GM23338 (cell line): Measurements from ENCODE around the gene STK24. TPM values are rescaled to one million over a fixed set of nuclear protein-coding genes. Genes with fewer than 3 reads are reported as not detected.

Experiments used
- ATAC-seq: fragments of 200-7000 bp; cut with Tn5 transposase; 3 replicates; pipeline ENCODE4 v1.9.1; 2020
- DNase-seq: peaks from one replicate; pipeline ENCODE4 v3.0.0-alpha.2; 2015; ENCODE audit warnings: low spot score
- H2AFZ ChIP-seq: fragments of 200-600 bp; sonication (generic); 2 replicates; pipeline ENCODE4 v1.8.0; 2016; ENCODE audit warnings: antibody characterized with exemption, mild to moderate bottlenecking, moderate library complexity
- H3F3A ChIP-seq: fragments of 200-600 bp; sonication (generic); replicated peaks from 2 replicates; pipeline ENCODE4 v1.8.0; 2017; ENCODE audit warnings: antibody characterized with exemption, mixed run types, low read depth
- H3K27ac ChIP-seq: fragments of 200-600 bp; sonication (generic); 2 replicates; pipeline ENCODE4 v1.6.1; 2016; ENCODE audit warnings: low read depth
- H3K27me3 ChIP-seq: fragments of 200-600 bp; sonication (generic); 2 replicates; pipeline ENCODE4 v1.8.0; 2016; ENCODE audit warnings: mild to moderate bottlenecking, mixed run types, moderate library complexity; ENCODE audit not compliant: insufficient read depth
- H3K36me3 ChIP-seq: fragments of 200-600 bp; sonication (generic); 2 replicates; pipeline ENCODE4 v1.8.0; 2016; ENCODE audit warnings: mild to moderate bottlenecking; ENCODE audit not compliant: insufficient read depth
- H3K4me1 ChIP-seq: fragments of 200-600 bp; sonication (generic); 2 replicates; pipeline ENCODE4 v1.8.0; 2016; ENCODE audit warnings: mild to moderate bottlenecking, moderate library complexity; ENCODE audit not compliant: insufficient read depth
- H3K4me2 ChIP-seq: fragments of 200-600 bp; sonication (generic); 2 replicates; pipeline ENCODE4 v1.7.1; 2017; ENCODE audit warnings: mixed run types
- H3K4me3 ChIP-seq: fragments of 200-600 bp; sonication (generic); 2 replicates; pipeline ENCODE4 v1.6.1; 2016; ENCODE audit warnings: mixed run types
- H3K79me2 ChIP-seq: fragments of 200-600 bp; sonication (generic); replicated peaks from 2 replicates; pipeline ENCODE4 v1.8.0; 2017; ENCODE audit warnings: mild to moderate bottlenecking; ENCODE audit not compliant: insufficient read depth
- H3K9me2 ChIP-seq: fragments of 200-600 bp; sonication (generic); 2 replicates; pipeline ENCODE4 v1.8.0; 2017; ENCODE audit not compliant: insufficient read depth
- H4K20me1 ChIP-seq: fragments of 200-600 bp; sonication (generic); replicated peaks from 2 replicates; pipeline ENCODE4 v1.8.0; 2017; ENCODE audit warnings: mild to moderate bottlenecking; ENCODE audit not compliant: insufficient read depth
- H3K27ac Mint-ChIP-seq: 2 replicates; pipeline ENCODE4 v1.8.0; 2020; ENCODE audit warnings: inconsistent platforms, mild to moderate bottlenecking, moderate library complexity, mixed read lengths
- H3K27me3 Mint-ChIP-seq: 3 replicates; pipeline ENCODE4 v1.8.0; 2022; ENCODE audit warnings: low read depth, mild to moderate bottlenecking, moderate library complexity, mixed read lengths, inconsistent platforms; ENCODE audit not compliant: insufficient read depth, poor library complexity
- H3K36me3 Mint-ChIP-seq: 3 replicates; pipeline ENCODE4 v1.8.0; 2021; ENCODE audit warnings: low read depth, mild to moderate bottlenecking, inconsistent platforms, moderate library complexity, mixed read lengths
- H3K4me1 Mint-ChIP-seq: 3 replicates; pipeline ENCODE4 v1.8.0; 2020; ENCODE audit warnings: mild to moderate bottlenecking, inconsistent platforms, mixed read lengths
- H3K4me3 Mint-ChIP-seq: 3 replicates; pipeline ENCODE4 v1.8.0; 2021; ENCODE audit warnings: moderate library complexity, mild to moderate bottlenecking, inconsistent platforms, mixed read lengths
- H3K9me3 Mint-ChIP-seq: 3 replicates; pipeline ENCODE4 v1.8.0; 2020; ENCODE audit warnings: moderate library complexity, mild to moderate bottlenecking, inconsistent platforms, mixed read lengths
- CREB1 ChIP-seq: fragments of 250-450 bp; sonication (Bioruptor Pico); IDR thresholded peaks from 2 replicates; pipeline ENCODE4 v1.5.0; 2020; ENCODE audit warnings: low read depth, mild to moderate bottlenecking, moderate library complexity
- CTCF ChIP-seq, 2 experiments: fragments of 200-600 bp in 1 of 2; sonication (generic) in 1 of 2; conservative IDR thresholded peaks; 2 replicates each; pipeline versions ENCODE4 v1.5.1 to v1.6.1; 2016 to 2017; ENCODE audit warnings: antibody characterized with exemption in 2 of 2, low read depth in 2 of 2, mild to moderate bottlenecking in 2 of 2, moderate library complexity in 1 of 2
- EZH2 ChIP-seq: fragments of 200-600 bp; sonication (generic); IDR thresholded peaks from one replicate; pipeline ENCODE4 v1.8.0; 2017; ENCODE audit warnings: antibody characterized with exemption, mild to moderate bottlenecking, low read depth; ENCODE audit not compliant: unreplicated experiment
- EZH2phosphoT487 ChIP-seq: fragments of 200-600 bp; sonication (generic); IDR thresholded peaks from one replicate; pipeline ENCODE4 v1.8.1; 2018; ENCODE audit warnings: antibody characterized with exemption; ENCODE audit not compliant: unreplicated experiment
- JUNB ChIP-seq: IDR thresholded peaks from one replicate; pipeline ENCODE4 v1.6.1; 2016; ENCODE audit warnings: antibody characterized with exemption; ENCODE audit not compliant: unreplicated experiment
- NANOG ChIP-seq: IDR thresholded peaks from 2 replicates; pipeline ENCODE4 v1.6.1; 2016; ENCODE audit warnings: antibody characterized with exemption, borderline replicate concordance
- POLR2AphosphoS5 ChIP-seq: IDR thresholded peaks from 2 replicates; pipeline ENCODE4 v1.6.1; 2016; ENCODE audit warnings: antibody characterized with exemption, low read depth
- REST ChIP-seq: IDR thresholded peaks from one replicate; pipeline ENCODE4 v1.6.1; 2018; ENCODE audit warnings: antibody characterized with exemption; ENCODE audit not compliant: unreplicated experiment
- STAT1 ChIP-seq: IDR thresholded peaks from one replicate; pipeline ENCODE4 v1.6.1; 2016; ENCODE audit warnings: antibody characterized with exemption; ENCODE audit not compliant: unreplicated experiment
- ZNF462 ChIP-seq: fragments of 250-450 bp; sonication (Bioruptor Pico); IDR thresholded peaks from 2 replicates; pipeline ENCODE4 v1.5.0; 2020; ENCODE audit warnings: mild to moderate bottlenecking, moderate library complexity
- polyA plus RNA-seq: library from polyadenylated mRNA; unstranded; fragments of >200 nt; fragmentation: Nextera tagmentation; extraction: Ambion mirVana; gene quantifications from 2 replicates; pipeline ENCODE4 v1.2.1, GENCODE V29; 2016
- total RNA-seq: library from RNA; depleted of rRNA; stranded (reverse); fragments of >200 nt; shearing (Covaris generic); gene quantifications from 2 replicates; pipeline ENCODE4 v1.2.3, GENCODE V29; 2014

Gene STK24
- total and polyA plus RNA-seq, 2 experiments from 2014 or later, result 56.5 to 144 TPM

GRCh38 chr13:98592362-98592732 lies 15.4 kb upstream of the STK24 start (continued):
- TF ChIP-seq REST (no peak), CREB1 (CRISPR knock-in tag) (no peak), JUNB (no peak), STAT1 (no peak), CTCF (conservative IDR thresholded peaks at IDR 0.05; ENCODE audit: low read depth in 2 of 2) (no peak)

GRCh38 chr13:98591721-98592361 lies 14.9 kb upstream of the STK24 start:
- H3K27me3 ChIP-seq, result no peaks in the 10 kb centered on the region
- no peaks in the 10 kb centered on the region for H3K36me3 ChIP-seq
- no peak overlapping the region for H3K4me3 Mint-ChIP-seq
- peaks cover 2% of the 10 kb centered on the region for H3K27me3 Mint-ChIP-seq
- no peaks in the 10 kb centered on the region for H3K4me1 ChIP-seq
- no peak overlapping the region for H3K4me2 ChIP-seq
- DNase-seq (no peak), ATAC-seq (no peak)
- H3K4me1 Mint-ChIP-seq, result no peaks in the 10 kb centered on the region
- no peaks in the 10 kb centered on the region for H3K79me2 ChIP-seq
- no peaks in the 10 kb centered on the region for H3K36me3 Mint-ChIP-seq
- no peaks in the 10 kb centered on the region for H3K9me3 Mint-ChIP-seq
- no peak overlapping the region for H2AFZ ChIP-seq
- no peak overlapping the region for H3K27ac ChIP-seq
- H3K4me3 ChIP-seq, result no peak overlapping the region
- no peaks in the 10 kb centered on the region for H3K9me2 ChIP-seq
- no peaks in the 10 kb centered on the region for H4K20me1 ChIP-seq
- H3K27ac Mint-ChIP-seq, result no peak overlapping the region
- H3F3A ChIP-seq, result no peaks in the 10 kb centered on the region
- no peak for TF ChIP-seq CTCF (conservative IDR thresholded peaks at IDR 0.05; ENCODE audit: low read depth in 2 of 2)
- TF ChIP-seq CREB1 (CRISPR knock-in tag), result no peak
- TF ChIP-seq NANOG, result no peak
- no peak for TF ChIP-seq ZNF462 (CRISPR knock-in tag)
- TF ChIP-seq EZH2phosphoT487, result no peak
- no peak for TF ChIP-seq JUNB
- no peak for TF ChIP-seq POLR2AphosphoS5
- no peak for TF ChIP-seq STAT1
- TF ChIP-seq EZH2, result no peak
